GM19463 (cell line): ENCODE data around the gene KHK.

ENCODE experiments used
- ATAC-seq: cut with Tn5 transposase; IDR thresholded peaks from one replicate; pipeline ENCODE4 v1.9.1; 2021; ENCODE audit warnings: mild to moderate bottlenecking, moderate library complexity; ENCODE audit not compliant: unreplicated experiment

The KHK gene

GRCh38 chr2:27149570-27150405 is 63.2 kb downstream of the KHK start:
- ATAC-seq: no peak
